H1 (cell line): ENCODE data around the gene SLC6A17. TPM values are rescaled to one million over a fixed set of nuclear protein-coding genes. Genes with fewer than 3 reads are reported as not detected.

Source experiments
- CTCF ChIA-PET: fragments of 300-600 bp; sonication (Branson Sonifier 250); formaldehyde crosslinking; loops from one replicate; lab custom pipeline; 2021; ENCODE audit not compliant: partially characterized antibody; lab: Charles Lee
- POLR2A ChIA-PET: fragments of 300-600 bp; sonication (Branson Sonifier 250); formaldehyde crosslinking; loops from one replicate; lab custom pipeline; 2021; ENCODE audit warnings: inconsistent platforms; ENCODE audit not compliant: partially characterized antibody; lab: Charles Lee
- DNase-seq, 2 experiments: peaks; one replicate each; pipeline versions ENCODE4 v3.0.0 to v3.0.0-alpha.2; 2010 to 2022; ENCODE audit warnings: low spot score in 2 of 2, low read depth in 1 of 2, mixed read lengths in 1 of 2
- FAIRE-seq: peaks from 2 replicates; lab custom pipeline; 2011; peaks lifted over from hg19 to GRCh38; lab: Jason Lieb, UNC
- H2AFZ ChIP-seq: 2 replicates; pipeline ENCODE4 v1.8.1; 2012; ENCODE audit warnings: low read length, inconsistent platforms
- H2AK5ac ChIP-seq: 2 replicates; pipeline ENCODE4 v1.6.1; 2013; ENCODE audit warnings: low read depth, low read length
- H2BK120ac ChIP-seq: replicated peaks from 2 replicates; pipeline ENCODE3; 2013; ENCODE audit warnings: low read depth, low read length, inconsistent platforms
- H2BK12ac ChIP-seq: 2 replicates; pipeline ENCODE4 v1.6.1; 2013; ENCODE audit warnings: low read depth, low read length
- H2BK15ac ChIP-seq: 2 replicates; pipeline ENCODE4 v1.6.1; 2013; ENCODE audit warnings: low read length
- H2BK20ac ChIP-seq: 2 replicates; pipeline ENCODE4 v1.6.1; 2013; ENCODE audit warnings: low read length
- H2BK5ac ChIP-seq: 2 replicates; pipeline ENCODE4 v1.6.1; 2013; ENCODE audit warnings: low read depth, low read length
- H3K14ac ChIP-seq: 2 replicates; pipeline ENCODE4 v1.6.1; 2013; ENCODE audit warnings: inconsistent platforms; ENCODE audit not compliant: insufficient read length
- H3K18ac ChIP-seq: 2 replicates; pipeline ENCODE4 v1.6.1; 2013; ENCODE audit warnings: low read length; ENCODE audit errors: extremely low read depth
- H3K23ac ChIP-seq: 2 replicates; pipeline ENCODE4 v1.6.1; 2013; ENCODE audit warnings: inconsistent platforms; ENCODE audit not compliant: insufficient read length
- H3K23me2 ChIP-seq: 2 replicates; pipeline ENCODE4 v1.6.1; 2013; ENCODE audit warnings: low read depth, low read length
- H3K27ac ChIP-seq: 2 replicates; pipeline ENCODE4 v1.6.1; 2011; ENCODE audit warnings: low read depth, low read length, inconsistent platforms
- H3K27me3 ChIP-seq, 4 experiments: replicated peaks in 1 of 4; 1 replicate in 1 of 4; 2 replicates in 3 of 4; pipeline versions ENCODE4 v1.6.1 to v1.8.1; 2011 to 2013; ENCODE audit warnings: low read length in 3 of 4, mild to moderate bottlenecking in 3 of 4, inconsistent platforms in 2 of 4, mixed read lengths in 2 of 4, moderate library complexity in 1 of 4; ENCODE audit not compliant: control insufficient read depth in 3 of 4, insufficient read depth in 3 of 4; ENCODE audit errors: extremely low read depth in 1 of 4
- H3K36me3 ChIP-seq, 4 experiments: 2 replicates each; pipeline versions ENCODE4 v1.6.1 to v1.8.1; 2011 to 2013; ENCODE audit warnings: mild to moderate bottlenecking in 4 of 4, low read length in 3 of 4, moderate library complexity in 2 of 4, control low read depth in 1 of 4, inconsistent platforms in 1 of 4; ENCODE audit not compliant: insufficient read depth in 4 of 4, control insufficient read depth in 2 of 4
- H3K4ac ChIP-seq: replicated peaks from 2 replicates; pipeline ENCODE3; 2013; ENCODE audit warnings: low read length, low read depth, mixed read lengths, inconsistent platforms; ENCODE audit not compliant: insufficient read length
- H3K4me1 ChIP-seq, 4 experiments: replicated peaks in 1 of 4; 1 replicate in 1 of 4; 2 replicates in 3 of 4; pipeline versions ENCODE4 v1.6.1 to v1.8.1; 2011 to 2013; ENCODE audit warnings: low read length in 3 of 4, inconsistent platforms in 2 of 4, mixed read lengths in 1 of 4; ENCODE audit not compliant: insufficient read depth in 4 of 4, control insufficient read depth in 3 of 4
- H3K4me2 ChIP-seq, 2 experiments: 2 replicates each; pipeline versions ENCODE4 v1.6.1 to v1.8.1; 2011 to 2013; ENCODE audit warnings: low read depth in 2 of 2, low read length in 2 of 2, control low read depth in 1 of 2, inconsistent platforms in 1 of 2, mild to moderate bottlenecking in 1 of 2; ENCODE audit not compliant: insufficient read depth in 1 of 2
- H3K4me3 ChIP-seq, 4 experiments: fragments of 200-600, 300-600 bp in 1 of 4; sonication (generic), shearing (Covaris generic), sonication (Bioruptor Twin) in 1 of 4; 2 replicates each; pipeline versions ENCODE4 v1.5.1 to v1.8.1; 2011 to 2016; ENCODE audit warnings: low read length in 4 of 4, low read depth in 3 of 4, control low read depth in 2 of 4, inconsistent platforms in 2 of 4, mild to moderate bottlenecking in 2 of 4, mixed read lengths in 1 of 4, moderate library complexity in 1 of 4; ENCODE audit not compliant: insufficient read depth in 2 of 4; ENCODE audit errors: extremely low read depth in 1 of 4
- H3K56ac ChIP-seq: replicated peaks from 2 replicates; pipeline ENCODE3; 2013; ENCODE audit warnings: low read depth, mild to moderate bottlenecking, mixed read lengths, low read length, inconsistent platforms; ENCODE audit not compliant: insufficient read length
- H3K79me1 ChIP-seq: 2 replicates; pipeline ENCODE4 v1.6.1; 2013; ENCODE audit warnings: low read depth, low read length, control low read depth
- H3K79me2 ChIP-seq, 2 experiments: 2 replicates each; pipeline versions ENCODE4 v1.6.1 to v1.8.1; 2012 to 2013; ENCODE audit warnings: low read length in 2 of 2, mild to moderate bottlenecking in 2 of 2, inconsistent platforms in 1 of 2; ENCODE audit not compliant: insufficient read depth in 2 of 2, control insufficient read depth in 1 of 2
- H3K9ac ChIP-seq, 4 experiments: replicated peaks in 1 of 4; 1 replicate in 1 of 4; 2 replicates in 3 of 4; pipeline versions ENCODE4 v1.6.1 to v1.8.1; 2011 to 2013; ENCODE audit warnings: low read depth in 3 of 4, low read length in 3 of 4, control low read depth in 2 of 4, mild to moderate bottlenecking in 2 of 4, moderate library complexity in 2 of 4, inconsistent platforms in 1 of 4; ENCODE audit errors: extremely low read depth in 1 of 4
- H3K9me3 ChIP-seq, 2 experiments: 2 replicates each; pipeline versions ENCODE4 v1.6.1 to v1.8.1; 2012 to 2013; ENCODE audit warnings: mild to moderate bottlenecking in 2 of 2, moderate library complexity in 2 of 2, control low read depth in 1 of 2, inconsistent platforms in 1 of 2, low read depth in 1 of 2, low read length in 1 of 2, mixed read lengths in 1 of 2; ENCODE audit not compliant: insufficient read depth in 2 of 2
- H4K20me1 ChIP-seq, 2 experiments: replicated peaks in 1 of 2; 2 replicates each; pipeline versions ENCODE3 to v1.8.1; 2011 to 2013; ENCODE audit warnings: inconsistent platforms in 2 of 2, low read length in 2 of 2, mild to moderate bottlenecking in 1 of 2; ENCODE audit not compliant: insufficient read depth in 2 of 2, control insufficient read depth in 1 of 2
- H4K5ac ChIP-seq: 2 replicates; pipeline ENCODE4 v1.6.1; 2013; ENCODE audit warnings: low read length, low read depth, mixed read lengths, inconsistent platforms; ENCODE audit not compliant: insufficient read length
- H4K8ac ChIP-seq: 2 replicates; pipeline ENCODE4 v1.8.0; 2013; ENCODE audit warnings: mild to moderate bottlenecking, moderate library complexity, low read length, inconsistent platforms; ENCODE audit not compliant: insufficient read depth; ENCODE audit errors: extremely low read depth
- H4K91ac ChIP-seq: replicated peaks from 2 replicates; pipeline ENCODE3; 2013; ENCODE audit warnings: low read length, mixed read lengths, inconsistent platforms; ENCODE audit not compliant: insufficient read length
- CREB1 ChIP-seq: IDR thresholded peaks from 2 replicates; pipeline ENCODE4 v1.6.1; 2012; ENCODE audit warnings: inconsistent platforms
- HDAC2 ChIP-seq, 2 experiments: fragments of 300-600 bp in 1 of 2; sonication (generic) in 1 of 2; IDR thresholded peaks; 2 replicates each; pipeline ENCODE4 v1.6.1; 2011 to 2012; ENCODE audit warnings: low read depth in 2 of 2, low read length in 2 of 2, mild to moderate bottlenecking in 2 of 2, moderate library complexity in 2 of 2, borderline replicate concordance in 1 of 2, inconsistent platforms in 1 of 2
- JUN ChIP-seq: IDR thresholded peaks from 2 replicates; pipeline ENCODE4 v1.6.1; 2011; ENCODE audit warnings: low read depth, mild to moderate bottlenecking, improper control_type of control experiment, low read length
- JUND ChIP-seq: IDR thresholded peaks from 2 replicates; pipeline ENCODE4 v1.6.1; 2011; ENCODE audit warnings: mild to moderate bottlenecking, improper control_type of control experiment, low read length
- KDM1A ChIP-seq: fragments of 200-600, 300-600 bp; sonication (generic); IDR thresholded peaks from 2 replicates; pipeline ENCODE4 v1.7.1; 2016; ENCODE audit warnings: mild to moderate bottlenecking, low read length, borderline replicate concordance
- PHF8 ChIP-seq: fragments of 200-600 bp; sonication (generic); conservative IDR thresholded peaks from 2 replicates; pipeline ENCODE4 v1.7.1; 2012; ENCODE audit warnings: low read depth, mild to moderate bottlenecking, inconsistent platforms, low read length, moderate library complexity
- RAD21 ChIP-seq, 2 experiments: IDR thresholded peaks in 1 of 2; conservative IDR thresholded peaks in 1 of 2; 2 replicates each; pipeline ENCODE4 v1.6.1; 2011; ENCODE audit warnings: low read depth in 2 of 2, low read length in 2 of 2, improper control_type of control experiment in 1 of 2, inconsistent platforms in 1 of 2, mild to moderate bottlenecking in 1 of 2, moderate library complexity in 1 of 2
- SIN3A ChIP-seq, 2 experiments: IDR thresholded peaks in 1 of 2; conservative IDR thresholded peaks in 1 of 2; 2 replicates each; pipeline ENCODE4 v1.6.1; 2011 to 2012; ENCODE audit warnings: low read length in 2 of 2, improper control_type of control experiment in 1 of 2, low read depth in 1 of 2, mild to moderate bottlenecking in 1 of 2
- SP4 ChIP-seq: IDR thresholded peaks from 2 replicates; pipeline ENCODE4 v1.6.1; 2012; ENCODE audit warnings: low read length, inconsistent platforms
- SUZ12 ChIP-seq: fragments of 200-600 bp; sonication (generic); IDR thresholded peaks from 2 replicates; pipeline ENCODE4 v1.6.1; 2012; ENCODE audit warnings: mild to moderate bottlenecking, inconsistent platforms, low read length, moderate library complexity, mixed read lengths
- TBP ChIP-seq: IDR thresholded peaks from 2 replicates; pipeline ENCODE4 v1.6.1; 2011; ENCODE audit warnings: low read depth, low read length, improper control_type of control experiment
- ZNF274 ChIP-seq: IDR thresholded peaks from 2 replicates; pipeline ENCODE4 v1.7.0; 2012; ENCODE audit warnings: low read length, borderline replicate concordance; ENCODE audit errors: extremely low read depth
- WGBS, 2 experiments: shearing (Covaris generic) in 1 of 2; methylation state at CpG; one replicate each; pipeline versions ENCODE4 v1.1.6 to v1.1.7; 2013 to 2015; ENCODE audit warnings: low lambda C conversion rate in 2 of 2, mixed read lengths in 2 of 2, inconsistent platforms in 1 of 2, low coverage in 1 of 2, missing lambda C conversion rate in 1 of 2; ENCODE audit not compliant: insufficient replicate concordance in 2 of 2, insufficient coverage in 1 of 2, insufficient read length in 1 of 2; ENCODE audit errors: extremely low coverage in 1 of 2, missing lambda C conversion rate in 1 of 2; 5-methylcytosine and 5-hydroxymethylcytosine counted together
- polyA plus RNA-seq, 7 experiments: library from polyadenylated mRNA; depleted of rRNA in 3 of 7; stranded (reverse) in 5 of 7; unstranded in 2 of 7; fragments of >200 nt in 5 of 7; fragments of 200-250 nt in 2 of 7; gene quantifications; 1 replicate in 5 of 7; 2 replicates in 1 of 7; 4 replicates in 1 of 7; pipeline versions ENCODE4 v1.2.1 to v1.2.3, GENCODE V29; 2011 to 2013; ENCODE audit warnings: missing spikeins in 2 of 7, mixed read lengths in 2 of 7
- total RNA-seq: library from RNA; stranded (reverse); fragmentation: NEBNext Ultra II Directional; extraction: Animal tissue kit (Norgen Biotek cat#: 25700); gene quantifications from 2 replicates; pipeline ENCODE4 v1.2.1, GENCODE V29; 2021

The SLC6A17 gene
- total and polyA plus RNA-seq, 2 of the 8 experiments (the other 6 are each of a cell fraction or from before 2014, with no cell fraction given) = 0.15 to 0.28 TPM

DNA sequence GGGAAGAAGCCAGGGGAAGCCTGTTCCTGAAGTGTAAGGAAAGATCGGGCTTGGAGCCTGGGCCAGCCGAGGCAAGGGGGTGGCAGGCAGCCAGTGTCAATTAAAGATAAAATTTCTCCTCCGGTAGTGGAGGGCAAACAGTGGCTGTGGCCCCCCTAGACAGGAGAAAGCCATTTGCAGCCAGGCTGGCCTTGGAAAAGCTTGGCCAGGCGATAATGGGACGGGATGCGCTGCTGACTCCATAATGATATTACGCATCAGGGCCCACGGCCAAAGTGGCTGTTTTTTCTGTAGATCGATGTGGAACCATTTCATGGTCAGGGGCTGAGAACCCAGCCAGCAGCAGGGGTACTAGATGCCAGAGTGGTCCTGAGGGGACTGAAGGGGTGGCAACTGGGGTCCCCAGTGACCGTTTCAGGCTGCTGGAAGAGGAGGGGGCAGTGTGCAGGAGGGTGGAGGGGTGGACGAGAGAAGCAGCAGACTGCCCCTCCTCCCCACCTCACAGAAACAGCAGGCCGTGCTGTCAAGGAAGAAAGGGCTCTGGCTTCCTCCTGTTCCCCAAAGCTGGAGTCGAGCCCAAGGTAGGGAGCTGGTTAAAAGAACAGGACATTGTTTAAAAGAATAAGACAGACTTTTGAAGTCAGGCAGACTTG, 85.0 kb downstream of the SLC6A17 start:
- Histone ChIP-seq H3K27me3 (no peaks in the 10 kb centered on the region; a peak in 1 of 7 replicates), H3K27ac (no peak overlapping the region), H3K9me3 (no peaks in the 10 kb centered on the region), H3K9ac (no peak overlapping the region), H3K4me1 (peaks cover 0 to 6% (median 3%) of the 10 kb centered on the region in 4 experiments; a peak in 3 of 7 replicates), H3K23ac (no peak overlapping the region), H3K18ac (no peak overlapping the region), H3K79me1 (no peaks in the 10 kb centered on the region), H3K4ac (no peak overlapping the region), H2BK15ac (no peak overlapping the region), H2AFZ (no peak overlapping the region), H4K91ac (no peak overlapping the region), H3K23me2 (no peaks in the 10 kb centered on the region; the same call in 1 of the 2 replicates), H4K8ac (no peak overlapping the region; the same call in 1 of the 2 replicates), H2BK12ac (no peak overlapping the region), H2BK20ac (no peak overlapping the region; the same call in 1 of the 2 replicates), H3K79me2 (no peaks in the 10 kb centered on the region), H3K4me3 (no peak overlapping the region), H2AK5ac (no peak overlapping the region), H4K5ac (no peak overlapping the region), H3K14ac (no peak overlapping the region), H2BK120ac (no peak overlapping the region), H4K20me1 (peaks cover 0 to 2% of the 10 kb centered on the region in 2 experiments), H3K36me3 (peaks cover 0 to 5% (median 0%) of the 10 kb centered on the region in 4 experiments; a peak in 3 of 8 replicates), H3K4me2 (no peak overlapping the region), H2BK5ac (no peak overlapping the region), H3K56ac (no peak overlapping the region)
- DNase-seq (no peak), FAIRE-seq (no peak)
- POLR2A ChIA-PET = interaction anchor here (0.6 to 1.1 kb wide), 2 partner anchors 10 to 56 kb away, joined by 3 read pairs; no protein-coding TSS in a partner anchor
- 87% methylated on average over 13 of the region's 13 CpGs; no CpG with 5 or more reads in 1 of the 2 experiments for WGBS, 2 experiments
- CTCF ChIA-PET = interaction anchor here (1.3 to 3.0 kb wide), 5 partner anchors 8 to 225 kb away, joined by 4 to 10 read pairs (median 4); no protein-coding TSS in a partner anchor
- TF ChIP-seq SIN3A (conservative IDR thresholded peaks at IDR 0.05 in 1 of 2, IDR thresholded peaks at IDR 0.05 in 1 of 2; ENCODE audit: low read depth in 1 of 2, low read length in 2 of 2) = no peak
- TF ChIP-seq TBP = no peak
- no peak for TF ChIP-seq KDM1A
- TF ChIP-seq CREB1 = no peak
- no peak for TF ChIP-seq ZNF274
- no peak for TF ChIP-seq JUND
- TF ChIP-seq HDAC2 (IDR thresholded peaks at IDR 0.05; ENCODE audit: borderline replicate concordance in 1 of 2, low read depth in 2 of 2, low read length in 2 of 2) = no peak
- TF ChIP-seq RAD21 (IDR thresholded peaks at IDR 0.05 in 1 of 2, conservative IDR thresholded peaks at IDR 0.05 in 1 of 2; ENCODE audit: low read depth in 2 of 2, low read length in 2 of 2) = no peak
- no peak for TF ChIP-seq SUZ12
- TF ChIP-seq JUN = no peak
- TF ChIP-seq SP4 = no peak
- no peak for TF ChIP-seq PHF8
